SK-N-SH (cell line): ENCODE results near the gene HS3ST5.

Experiments used
- CTCF ChIP-seq: fragments of 200-600 bp; sonication (generic); IDR thresholded peaks from 2 replicates; pipeline ENCODE4 v1.6.1; 2017; ENCODE audit warnings: antibody characterized with exemption, mild to moderate bottlenecking, moderate library complexity
- EP300 ChIP-seq, 2 experiments: IDR thresholded peaks; 2 replicates each; pipeline versions ENCODE4 v1.4.0 to v1.6.1; 2012; ENCODE audit warnings: borderline replicate concordance in 1 of 2, low read depth in 1 of 2, low read length in 1 of 2
- JUND ChIP-seq: IDR thresholded peaks from 2 replicates; pipeline ENCODE4 v1.4.0; 2012
- MAX ChIP-seq: IDR thresholded peaks from 2 replicates; pipeline ENCODE4 v1.4.0; 2012; ENCODE audit warnings: low read depth
- MXI1 ChIP-seq: IDR thresholded peaks from 2 replicates; pipeline ENCODE4 v1.6.1; 2012; ENCODE audit warnings: mild to moderate bottlenecking, low read depth, low read length, improper control_type of control experiment
- POLR2AphosphoS5 ChIP-seq: IDR thresholded peaks from 2 replicates; pipeline ENCODE4 v1.6.1; 2012; ENCODE audit warnings: low read depth, low read length
- RAD21 ChIP-seq: IDR thresholded peaks from 2 replicates; pipeline ENCODE4 v1.6.1; 2012; ENCODE audit warnings: mild to moderate bottlenecking, low read length
- TAF1 ChIP-seq: IDR thresholded peaks from 2 replicates; pipeline ENCODE4 v1.6.1; 2012; ENCODE audit warnings: low read depth, mild to moderate bottlenecking, low read length, moderate library complexity, borderline replicate concordance
- TCF12 ChIP-seq: IDR thresholded peaks from 2 replicates; pipeline ENCODE4 v1.4.0; 2012
- USF2 ChIP-seq: fragments of 150-350 bp; IDR thresholded peaks from 2 replicates; pipeline ENCODE4 v1.6.1; 2017; ENCODE audit warnings: antibody characterized with exemption, low read length, low read depth, borderline replicate concordance
- ZBTB33 ChIP-seq: IDR thresholded peaks from 2 replicates; pipeline ENCODE4 v1.4.0; 2012; ENCODE audit warnings: low read depth, borderline replicate concordance

GRCh38 chr6:114286211-114286610 is 56.6 kb downstream of the HS3ST5 start:
- TF ChIP-seq CTCF (no peak), RAD21 (no peak), USF2 (no peak), POLR2AphosphoS5 (no peak), TCF12 (no peak), MAX (no peak), TAF1 (no peak), MXI1 (no peak), EP300 (IDR thresholded peaks at IDR 0.05; ENCODE audit: borderline replicate concordance in 1 of 2, low read depth in 1 of 2, low read length in 1 of 2) (no peak), JUND (no peak), ZBTB33 (no peak)
